GM12874 (cell line): ENCODE data around the gene CCDC150.

Experiments
- CTCF ChIP-seq: IDR thresholded peaks from 2 replicates; pipeline ENCODE4 v1.5.1; 2011; ENCODE audit warnings: low read depth, mild to moderate bottlenecking, control low read depth, low read length, moderate library complexity; ENCODE audit not compliant: insufficient read depth

The CCDC150 gene

GRCh38 chr2:196718419-196719109, 79.0 kb downstream of the CCDC150 start:
- TF ChIP-seq CTCF, result no peak

- no peak for TF ChIP-seq CTCF
These were observed 79.8 kb downstream of the CCDC150 start for GRCh38 chr2:196719110-196719872.

GRCh38 chr2:196723571-196723970, 84.1 kb downstream of the CCDC150 start:
- no peak for TF ChIP-seq CTCF

DNA sequence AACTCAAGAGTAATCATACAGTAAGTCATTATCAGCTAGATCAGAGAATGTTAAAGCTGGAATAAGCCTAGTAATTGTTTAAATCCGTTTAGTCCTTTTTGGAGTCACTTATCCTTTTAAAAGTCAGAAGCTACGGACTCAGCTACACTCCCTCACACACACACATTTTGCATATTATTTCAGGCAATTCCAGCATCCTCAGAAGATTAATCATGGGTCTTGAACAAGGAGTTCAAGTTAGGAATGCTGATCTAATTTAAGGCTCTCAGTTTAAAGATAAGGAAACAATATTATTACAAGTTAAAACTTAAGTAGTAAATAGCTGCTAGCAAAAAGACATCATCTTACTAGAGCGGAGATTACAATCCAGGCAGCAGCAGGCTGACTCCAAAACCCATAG, 85.7 kb downstream of the CCDC150 start:
- TF ChIP-seq CTCF, result no peak

DNA sequence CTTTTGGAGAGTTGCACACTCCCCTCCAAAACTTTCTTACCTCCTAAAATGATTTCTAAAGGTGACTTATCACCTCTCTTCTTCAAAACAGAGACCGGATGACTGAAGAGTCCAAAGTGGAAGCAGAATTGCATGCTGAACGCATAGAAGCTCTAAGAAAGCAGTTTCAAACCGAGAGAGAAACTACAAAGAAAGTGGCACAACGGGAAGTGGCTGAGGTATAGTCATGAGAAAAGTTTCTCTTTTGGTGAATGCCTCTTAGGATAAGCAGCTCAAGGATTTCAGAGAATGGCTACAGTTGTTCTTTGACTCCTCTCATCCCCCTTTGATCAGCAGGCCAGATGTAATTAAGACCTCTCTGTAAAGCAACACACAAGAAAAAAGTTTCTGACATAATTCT, 86.4 kb downstream of the CCDC150 start:
- no peak for TF ChIP-seq CTCF

GRCh38 chr2:196729418-196729817, 89.9 kb downstream of the CCDC150 start:
- TF ChIP-seq CTCF, result no peak

DNA sequence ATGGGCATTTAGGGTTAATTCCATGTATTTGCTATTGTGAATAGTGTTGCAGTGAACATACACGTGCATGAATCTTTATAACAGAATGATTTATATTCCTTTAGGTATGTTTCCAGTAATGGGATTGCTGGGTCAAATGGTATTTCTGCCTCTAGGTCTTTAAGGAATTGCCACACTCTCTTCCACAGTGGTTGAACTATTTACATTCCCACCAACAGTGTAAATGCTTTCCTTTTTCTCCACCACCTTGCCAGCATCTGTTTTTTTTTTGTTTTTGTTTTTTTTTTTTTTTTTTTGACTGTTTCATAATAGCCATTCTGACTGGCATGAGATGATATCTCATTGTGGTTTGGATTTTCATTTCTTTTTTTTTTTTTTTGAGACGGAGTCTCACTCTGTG, 97.5 kb downstream of the CCDC150 start:
- no peak for TF ChIP-seq CTCF
